ENCODE measurements around the gene COL19A1.
"Not testable (repeated sequence)": the region's sequence is repeated elsewhere in the genome, so short reads cannot be mapped to it uniquely, and the experiment has no call there.

Gene COL19A1

DNA sequence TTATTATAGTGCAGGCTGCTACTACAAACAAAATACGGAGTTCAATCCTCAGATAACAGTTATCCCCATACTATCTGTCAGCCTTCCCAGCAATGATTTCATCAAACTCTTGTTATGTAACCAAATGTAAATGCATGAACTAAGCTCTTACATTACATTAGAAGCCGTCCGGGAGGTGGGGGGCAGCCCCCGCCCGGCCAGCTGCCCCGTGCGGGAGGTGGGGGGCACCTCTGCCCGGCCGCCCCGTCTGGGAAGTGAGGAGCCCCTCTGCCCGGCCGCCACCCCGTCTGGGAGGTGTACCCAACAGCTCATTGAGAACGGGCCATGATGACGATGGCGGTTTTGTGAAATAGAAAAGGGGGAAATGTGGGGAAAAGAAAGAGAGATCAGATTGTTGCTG lies 99.6 kb downstream of the COL19A1 start:
- not testable (repeated sequence) for DNase-seq (ENCODE audit: low read depth)

DNA sequence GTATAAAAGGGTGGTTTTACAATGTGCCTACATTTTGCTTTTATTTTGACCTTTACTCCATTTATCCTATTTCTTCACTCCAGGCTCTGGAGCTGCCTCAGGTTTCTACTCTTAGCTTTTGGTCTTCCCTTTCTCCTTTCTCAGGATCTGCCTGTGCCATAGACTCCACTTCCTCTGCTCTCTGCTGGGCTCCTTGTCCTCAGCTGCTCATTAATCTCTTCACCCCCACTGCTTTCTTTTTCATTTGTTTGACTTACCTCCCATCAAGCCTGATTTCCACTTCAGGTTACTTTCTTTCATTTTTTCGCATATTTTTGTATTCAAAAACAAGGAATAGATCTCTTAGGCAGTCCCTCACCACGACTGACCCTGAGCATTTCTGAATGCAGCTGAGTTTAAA lies 106.8 kb downstream of the COL19A1 start:
- DNase-seq (ENCODE audit: low read depth) = no peak

DNA sequence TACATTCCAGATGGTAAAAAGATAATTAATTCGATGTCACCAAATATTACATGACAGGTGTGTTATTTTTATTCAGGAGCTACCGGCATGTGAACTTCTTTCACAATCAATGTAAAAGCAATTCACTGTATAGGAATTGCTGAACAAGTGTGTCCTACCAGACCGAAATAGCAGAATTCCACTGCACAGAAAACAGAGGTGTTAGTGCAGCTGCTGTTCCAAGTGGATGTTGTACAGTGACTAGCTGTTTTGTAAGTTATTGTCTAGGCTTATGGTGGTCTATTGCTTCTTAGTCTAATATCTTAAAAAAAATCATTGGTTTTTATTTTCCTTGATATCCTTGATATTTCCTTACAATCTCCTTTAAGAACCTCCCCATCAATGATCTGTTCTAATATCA lies 107.4 kb downstream of the COL19A1 start:
- DNase-seq (ENCODE audit: low read depth) = no peak

- DNase-seq (ENCODE audit: low read depth) = no peak
Measured at GRCh38 chr6:69974193-69974592, 107.8 kb downstream of the COL19A1 start.

DNA sequence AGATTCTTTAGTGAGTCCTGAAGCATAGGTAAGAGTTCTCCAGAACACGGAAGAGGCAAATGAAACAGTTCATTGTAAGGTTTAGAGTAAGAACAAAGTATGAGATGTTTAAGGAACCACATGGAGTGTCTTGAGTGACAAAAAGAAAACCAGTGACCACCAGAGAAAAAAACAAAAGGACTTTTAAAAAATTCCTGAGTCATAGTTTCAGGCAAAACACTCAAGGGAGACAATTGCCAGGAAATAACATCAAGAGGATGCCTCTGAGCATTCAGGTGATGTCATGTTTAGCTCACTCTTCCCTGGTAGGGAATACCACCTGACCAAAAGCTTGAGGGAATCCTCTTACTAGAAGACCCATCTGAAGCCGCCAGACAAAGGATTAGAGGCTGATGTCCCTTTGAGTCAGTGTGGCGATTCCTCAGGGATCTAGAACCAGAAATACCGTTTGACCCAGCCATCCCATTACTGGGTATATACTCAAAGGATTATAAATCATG lies 110.3 kb downstream of the COL19A1 start:
- DNase-seq (ENCODE audit: low read depth) = no peak

DNA sequence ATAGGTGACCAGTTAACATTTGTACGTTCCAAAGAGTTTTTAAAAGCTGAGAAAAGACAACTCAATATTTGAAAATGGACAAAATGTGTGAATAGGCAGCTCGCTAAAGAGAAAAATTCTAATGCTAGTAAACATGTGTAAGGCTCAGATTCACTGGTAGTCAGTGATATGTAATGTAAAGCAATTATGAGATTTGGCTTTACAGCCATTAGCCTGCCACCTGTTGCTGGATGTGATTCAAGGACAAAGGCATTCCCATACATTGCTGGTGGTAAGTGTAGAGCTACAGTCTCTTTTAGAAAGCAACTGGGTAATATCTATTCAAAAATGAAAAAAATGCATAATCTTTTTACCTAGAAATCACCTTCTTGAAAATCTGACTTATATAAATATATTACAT lies 114.3 kb downstream of the COL19A1 start:
- DNase-seq (ENCODE audit: low read depth) = no peak

- no peak for DNase-seq (ENCODE audit: low read depth)
Measured at GRCh38 chr6:69984506-69984905, 118.2 kb downstream of the COL19A1 start.

GRCh38 chr6:69985180-69985579 lies 118.8 kb downstream of the COL19A1 start:
- no peak for DNase-seq (ENCODE audit: low read depth)

- DNase-seq (ENCODE audit: low read depth) = no peak
Measured at GRCh38 chr6:69987550-69987949, 121.2 kb downstream of the COL19A1 start.

DNA sequence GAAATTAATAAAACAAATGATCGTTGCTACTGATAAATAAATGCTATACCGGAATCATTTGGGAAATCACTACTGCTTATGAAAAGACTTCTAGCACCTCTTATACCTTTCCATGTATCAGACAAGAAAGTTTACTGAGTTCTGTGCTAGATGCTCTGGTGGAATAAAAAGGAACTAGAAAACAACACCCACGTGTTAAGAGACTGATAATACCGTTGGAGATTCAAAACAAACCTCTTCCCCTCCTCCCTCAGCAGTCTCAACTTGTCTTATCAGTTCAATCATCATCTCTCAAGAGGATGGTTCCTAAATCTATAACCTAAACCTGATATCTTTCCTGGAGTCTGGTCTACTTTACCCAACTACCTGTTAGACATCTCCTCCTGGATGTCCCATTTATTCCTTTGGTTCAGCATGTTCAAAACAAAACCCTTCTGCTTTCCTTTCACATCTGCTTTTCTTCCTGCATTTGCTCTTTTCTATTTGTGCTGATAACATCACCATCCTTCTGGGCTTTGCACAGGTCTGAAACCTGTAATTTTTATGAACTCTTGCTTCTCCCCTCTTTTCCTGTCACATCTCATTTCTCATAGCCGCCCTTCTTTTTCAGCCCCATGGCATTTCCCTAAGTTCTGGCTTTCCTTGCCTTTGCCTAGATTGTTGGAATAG lies 122.2 kb downstream of the COL19A1 start:
- DNase-seq (ENCODE audit: low read depth) = no peak

DNA sequence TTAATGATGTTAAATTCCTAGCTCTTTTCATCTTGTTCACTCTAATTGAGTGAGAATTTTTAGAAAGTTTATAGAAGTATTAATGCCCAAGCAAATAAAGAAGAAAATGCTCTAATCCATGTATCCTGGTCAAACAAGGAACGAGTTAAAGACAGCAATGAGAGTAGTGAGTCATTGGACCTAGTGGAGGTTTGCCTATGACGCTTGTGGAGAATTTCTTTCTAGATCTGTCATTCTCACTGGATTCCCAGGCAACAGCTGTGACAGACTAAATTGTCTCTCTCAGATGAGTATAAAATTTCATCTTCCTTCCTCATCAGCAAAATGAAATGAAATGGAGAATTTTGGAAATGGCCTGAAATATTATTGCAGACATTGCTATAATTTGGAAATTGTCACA lies 127.9 kb downstream of the COL19A1 start:
- DNase-seq (ENCODE audit: low read depth) = no peak

DNA sequence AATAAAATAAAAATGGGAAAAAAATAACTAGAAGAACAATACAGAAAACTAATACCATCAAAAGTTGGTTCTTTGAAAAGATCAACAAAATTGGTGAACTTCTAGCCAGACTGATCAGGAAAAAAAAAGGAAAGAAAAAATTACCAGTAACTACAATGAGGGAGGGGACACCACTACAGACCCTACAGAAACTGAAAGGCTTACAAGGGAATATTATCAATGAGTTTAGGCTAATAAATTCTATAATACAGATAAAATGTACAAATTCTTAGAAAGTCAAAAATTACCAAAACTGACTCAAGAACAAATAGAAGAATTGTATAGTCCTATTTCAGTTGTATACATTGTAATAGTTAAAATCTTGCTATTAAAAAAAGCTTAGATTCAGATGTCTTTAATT lies 141.8 kb downstream of the COL19A1 start:
- DNase-seq (ENCODE audit: low read depth) = no peak

DNA sequence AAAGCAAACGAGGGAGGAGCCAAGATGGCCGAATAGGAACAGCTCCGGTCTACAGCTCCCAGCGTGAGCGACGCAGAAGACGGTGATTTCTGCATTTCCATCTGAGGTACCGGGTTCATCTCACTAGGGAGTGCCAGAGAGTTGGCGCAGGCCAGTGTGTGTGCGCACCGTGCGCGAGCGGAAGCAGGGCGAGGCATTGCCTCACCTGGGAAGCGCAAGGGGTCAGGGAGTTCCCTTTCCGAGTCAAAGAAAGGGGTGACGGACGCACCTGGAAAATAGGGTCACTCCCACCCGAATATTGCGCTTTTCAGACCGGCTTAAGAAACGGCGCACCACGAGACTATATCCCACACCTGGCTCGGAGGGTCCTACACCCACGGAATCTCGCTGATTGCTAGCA lies 144.0 kb downstream of the COL19A1 start:
- DNase-seq (ENCODE audit: low read depth) = not testable (repeated sequence)

DNA sequence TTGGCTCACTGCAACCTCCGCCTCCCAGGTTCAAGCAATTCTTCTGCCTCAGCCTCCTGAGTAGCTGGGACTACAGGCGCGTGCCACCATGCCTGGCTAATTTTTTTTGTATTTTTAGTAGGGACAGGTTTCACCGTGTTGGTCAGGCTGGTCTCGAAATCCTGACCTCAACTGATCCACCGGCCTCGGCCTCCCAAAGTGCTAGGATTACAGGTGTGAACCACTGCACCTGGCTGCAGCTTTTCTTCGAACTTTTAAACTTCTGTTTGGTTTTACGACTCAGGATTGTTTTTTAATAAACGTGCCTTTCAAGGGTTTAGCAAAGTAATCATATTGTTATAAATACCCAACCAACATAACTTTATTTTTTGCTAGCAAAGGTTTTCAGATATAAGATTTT lies 156.8 kb downstream of the COL19A1 start:
- not testable (repeated sequence) for DNase-seq (ENCODE audit: low read depth)

DNA sequence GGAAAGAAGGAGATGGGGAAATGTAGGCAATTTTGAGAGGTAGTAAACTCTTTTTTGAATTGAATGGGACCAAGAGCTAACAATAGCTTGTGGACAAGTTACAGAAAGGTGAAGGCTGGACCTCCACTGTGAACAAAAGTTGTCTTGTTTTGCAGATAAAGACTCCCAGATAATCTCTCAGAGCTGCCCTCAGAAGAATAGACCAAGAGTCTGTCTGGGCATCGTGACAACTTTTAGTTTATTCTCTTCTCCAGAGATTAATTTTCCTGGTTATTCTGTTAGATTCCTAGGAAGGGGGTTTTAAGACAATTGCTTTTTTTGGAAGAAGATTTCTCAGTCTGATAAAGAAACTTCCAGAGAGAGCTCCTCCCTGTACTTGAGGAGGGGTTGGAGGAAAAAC lies 161.9 kb downstream of the COL19A1 start:
- no peak for DNase-seq (ENCODE audit: low read depth)

DNA sequence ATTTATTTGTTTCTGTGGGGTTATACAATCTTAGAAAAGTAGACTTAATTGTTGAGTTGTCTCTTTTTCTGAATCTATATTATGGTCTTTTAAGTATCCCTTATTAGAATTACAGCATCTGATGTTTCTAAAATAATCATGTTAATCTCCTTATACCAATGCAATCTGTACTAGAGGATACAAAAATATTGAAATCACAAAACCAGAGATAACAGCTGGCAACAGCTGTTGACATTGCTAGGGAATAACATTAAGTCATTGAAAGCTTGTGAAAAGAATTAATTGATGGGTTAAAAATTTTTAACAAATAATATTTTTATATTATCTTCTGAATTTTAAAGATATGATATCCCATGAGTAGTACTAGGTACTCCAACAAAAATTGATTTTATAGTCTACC lies 162.6 kb downstream of the COL19A1 start:
- DNase-seq (ENCODE audit: low read depth) = no peak

GRCh38 chr6:70033781-70034180 lies 167.4 kb downstream of the COL19A1 start:
- no peak for DNase-seq (ENCODE audit: low read depth)

DNA sequence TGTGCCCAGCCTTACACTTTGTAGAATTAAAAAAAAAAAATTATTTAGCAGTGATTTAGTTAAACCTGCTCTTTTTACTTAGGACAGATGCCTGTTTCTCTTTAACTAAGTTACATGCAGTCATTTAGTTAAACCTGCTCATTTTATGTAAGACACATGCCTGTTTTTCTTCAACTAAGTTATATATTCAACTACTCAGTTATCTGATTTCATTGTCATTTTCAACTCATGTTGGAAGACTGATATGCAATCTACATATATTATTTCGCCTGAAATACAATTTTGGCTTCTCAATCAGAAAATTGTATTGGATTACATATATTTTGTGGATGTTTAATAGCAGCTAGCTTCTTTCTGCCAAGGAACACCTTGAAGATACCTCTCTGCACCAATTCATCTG lies 171.1 kb downstream of the COL19A1 start:
- no peak for DNase-seq (ENCODE audit: low read depth)

DNA sequence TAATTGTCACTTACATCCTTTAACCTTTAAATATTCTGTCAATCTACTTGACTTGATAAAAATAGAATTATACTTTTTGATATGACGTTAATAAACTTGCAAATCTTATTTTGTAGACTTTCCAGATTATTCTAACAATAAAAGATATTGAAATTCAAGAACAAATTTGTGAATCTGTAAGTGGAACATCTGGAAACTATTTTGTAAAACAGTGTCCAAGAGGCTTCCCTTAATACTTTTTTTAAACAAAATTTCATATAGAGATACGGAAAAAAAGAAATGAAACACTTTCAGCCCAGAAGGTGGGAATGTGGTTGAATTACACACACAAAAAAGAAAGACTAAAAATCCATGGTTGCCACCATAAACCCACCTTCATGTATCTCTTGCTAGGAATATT lies 174.4 kb downstream of the COL19A1 start:
- no peak for DNase-seq (ENCODE audit: low read depth)

DNA sequence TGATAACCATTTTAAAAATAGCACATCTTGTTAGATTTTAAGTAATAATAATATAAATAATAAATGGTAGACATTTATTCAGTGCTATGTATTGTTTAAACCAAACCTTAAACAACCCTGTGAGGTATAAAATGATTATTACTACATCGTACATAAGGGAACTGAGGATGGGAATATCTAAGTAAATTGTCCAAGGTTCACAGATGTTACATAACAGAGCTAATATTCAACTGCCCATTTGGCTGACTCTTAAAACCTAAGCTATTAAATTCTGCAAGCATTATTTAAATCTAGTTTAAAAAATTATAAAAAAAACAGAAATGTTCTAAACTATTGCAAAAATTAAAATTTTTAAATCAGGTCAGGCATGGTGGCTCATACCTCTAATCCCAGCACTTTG lies 175.1 kb downstream of the COL19A1 start:
- DNase-seq (ENCODE audit: low read depth) = no peak

DNA sequence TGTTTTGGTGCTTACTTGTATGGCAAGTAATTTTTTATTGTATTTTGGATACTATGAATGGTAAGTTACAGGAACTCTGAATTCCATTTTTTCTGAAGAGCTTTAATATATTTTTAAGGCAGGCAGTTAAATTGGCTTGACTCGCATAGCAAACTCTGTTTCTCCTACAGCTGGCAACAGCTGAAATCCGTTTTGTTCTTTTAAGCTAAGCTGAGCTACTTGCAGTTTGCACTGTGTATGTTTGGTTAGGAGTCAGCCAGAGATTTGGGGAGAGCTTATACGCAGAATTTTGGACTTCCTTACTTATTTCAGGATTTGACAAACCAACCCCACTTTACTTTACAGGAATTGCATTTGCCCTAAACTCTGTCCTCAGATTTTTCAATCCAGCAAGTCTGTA lies 179.1 kb downstream of the COL19A1 start:
- no peak for DNase-seq (ENCODE audit: low read depth)

- no peak for DNase-seq (ENCODE audit: low read depth)
Measured at GRCh38 chr6:70051197-70052124, 185.1 kb downstream of the COL19A1 start.

- DNase-seq (ENCODE audit: low read depth) = no peak
Measured at GRCh38 chr6:70059039-70059719, 192.8 kb downstream of the COL19A1 start.

All from stimulated activated CD8-positive, alpha-beta memory T cell treated with anti-CD3 and anti-CD28 coated beads, Interleukin-15, amount 100 ng/mL, for 1 hour (primary cell).